Left renal pelvis (tissue), 4 donors: Measurements from ENCODE around the gene KRTAP4-11. TPM values are rescaled to one million over a fixed set of nuclear protein-coding genes. Genes with fewer than 3 reads are reported as not detected.
"Not testable (repeated sequence)": the region's sequence is repeated elsewhere in the genome, so short reads cannot be mapped to it uniquely, and the experiment has no call there.

Experiments used
- DNase-seq, 4 donors: peaks; one replicate each; pipeline ENCODE4 v3.0.0-alpha.2; 2013; ENCODE audit warnings: low read depth in 4 of 4, low spot score in 3 of 4
- polyA plus RNA-seq, 4 donors: library from polyadenylated mRNA; unstranded; fragments of 120-200 nt; gene quantifications; one replicate each; pipeline ENCODE4 v1.2.1, GENCODE V29; 2013; ENCODE audit not compliant: insufficient read length in 4 of 4

The KRTAP4-11 gene
- polyA plus RNA-seq, 4 donors = not detected

DNA sequence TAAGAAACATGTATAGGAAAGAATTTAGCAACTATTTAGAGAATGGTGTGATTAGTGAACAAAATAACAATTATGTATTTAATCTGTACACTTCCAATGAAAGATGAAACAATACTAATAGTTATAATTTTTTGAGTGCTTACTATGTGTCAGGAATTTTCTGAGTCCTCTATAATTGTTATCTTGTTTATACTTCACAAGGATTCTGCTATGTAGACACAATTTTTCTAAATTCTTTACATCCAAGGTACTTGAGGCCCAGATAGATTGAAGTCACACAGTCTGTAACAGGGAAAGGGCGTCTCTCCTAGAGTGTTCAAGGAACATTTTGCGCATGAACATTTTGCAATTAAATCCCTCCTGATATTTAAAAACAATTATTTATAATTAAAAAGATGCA lies 6.9 kb upstream of the KRTAP4-11 start:
- DNase-seq = no peak

DNA sequence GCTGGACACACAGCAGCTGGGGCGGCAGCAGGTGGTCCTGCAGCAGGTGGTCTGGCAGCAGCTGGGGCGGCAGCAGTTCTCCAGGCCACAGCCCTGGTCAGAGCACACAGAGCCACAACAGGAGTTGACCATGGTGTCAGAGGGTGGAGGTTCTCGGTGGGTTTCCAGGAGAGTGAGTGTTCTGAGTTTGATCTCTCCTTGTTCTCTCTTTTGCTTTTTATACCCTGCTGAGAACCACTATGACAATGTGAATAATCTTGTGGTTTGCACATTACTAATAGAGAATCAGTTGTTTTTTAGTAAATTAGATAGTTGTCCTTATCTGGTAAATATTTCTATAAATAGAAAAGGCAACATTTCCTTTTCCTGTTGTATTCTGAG lies 5.8 kb upstream of the KRTAP4-11 start, which contains the start of gene KRTAP4-12:
Gene KRTAP4-12, minus strand, starts transcription at position 192 of the 381 bp plus-strand sequence. Its CDS starts 60 bp downstream, at position 132.
- not testable (repeated sequence) for DNase-seq

DNA sequence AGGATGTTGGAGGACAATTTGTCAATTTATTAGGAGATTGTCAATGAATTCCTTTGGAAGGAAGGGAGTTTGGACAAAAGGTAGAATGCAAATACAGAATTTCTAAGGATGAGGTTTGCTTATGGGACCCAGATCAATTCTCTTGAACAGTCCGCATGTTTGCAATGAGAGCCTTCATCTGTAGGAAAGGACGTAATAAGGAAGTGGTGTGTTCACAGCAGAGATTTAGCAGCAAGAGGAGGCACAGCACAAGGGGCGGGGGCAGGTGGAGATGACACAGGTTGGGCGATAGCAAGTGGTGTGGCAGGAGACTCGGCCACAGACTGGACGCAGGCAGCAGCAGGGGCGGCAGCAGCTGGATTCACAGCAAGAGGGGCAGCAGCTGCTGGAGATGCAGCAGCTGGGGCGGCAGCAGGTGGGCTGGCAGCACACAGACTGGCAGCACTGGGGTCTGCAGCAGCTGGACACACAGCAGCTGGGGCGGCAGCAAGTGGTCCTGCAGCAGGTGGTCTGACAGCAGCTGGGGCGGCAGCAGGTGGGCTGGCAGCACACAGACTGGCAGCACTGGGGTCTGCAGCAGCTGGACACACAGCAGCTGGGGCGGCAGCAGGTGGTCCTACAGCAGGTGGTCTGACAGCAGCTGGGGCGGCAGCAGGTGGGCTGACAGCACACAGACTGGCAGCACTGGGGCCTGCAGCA lies 5.3 kb upstream of the KRTAP4-11 start:
- DNase-seq = not testable (repeated sequence)

DNA sequence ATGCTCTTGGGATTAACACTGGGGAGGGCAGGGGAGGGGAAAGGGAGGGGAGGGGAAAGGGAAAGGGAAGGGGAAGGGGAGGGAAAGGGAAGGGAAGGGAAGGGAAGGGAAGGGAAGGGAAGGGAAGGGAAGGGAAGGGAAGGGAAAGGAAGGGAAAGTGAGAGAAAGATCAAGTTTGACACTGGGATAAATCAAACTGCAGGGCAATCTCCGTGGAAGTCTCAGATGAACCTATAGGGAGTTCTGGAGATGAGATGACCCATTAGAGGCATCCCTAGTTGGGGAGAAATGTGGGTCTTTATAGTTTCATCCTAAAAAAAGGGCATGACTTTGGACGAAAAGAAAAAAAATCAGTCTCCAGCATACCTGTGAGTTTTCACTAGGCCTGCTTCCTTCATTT lies 3.6 kb upstream of the KRTAP4-11 start:
- no peak for DNase-seq

DNA sequence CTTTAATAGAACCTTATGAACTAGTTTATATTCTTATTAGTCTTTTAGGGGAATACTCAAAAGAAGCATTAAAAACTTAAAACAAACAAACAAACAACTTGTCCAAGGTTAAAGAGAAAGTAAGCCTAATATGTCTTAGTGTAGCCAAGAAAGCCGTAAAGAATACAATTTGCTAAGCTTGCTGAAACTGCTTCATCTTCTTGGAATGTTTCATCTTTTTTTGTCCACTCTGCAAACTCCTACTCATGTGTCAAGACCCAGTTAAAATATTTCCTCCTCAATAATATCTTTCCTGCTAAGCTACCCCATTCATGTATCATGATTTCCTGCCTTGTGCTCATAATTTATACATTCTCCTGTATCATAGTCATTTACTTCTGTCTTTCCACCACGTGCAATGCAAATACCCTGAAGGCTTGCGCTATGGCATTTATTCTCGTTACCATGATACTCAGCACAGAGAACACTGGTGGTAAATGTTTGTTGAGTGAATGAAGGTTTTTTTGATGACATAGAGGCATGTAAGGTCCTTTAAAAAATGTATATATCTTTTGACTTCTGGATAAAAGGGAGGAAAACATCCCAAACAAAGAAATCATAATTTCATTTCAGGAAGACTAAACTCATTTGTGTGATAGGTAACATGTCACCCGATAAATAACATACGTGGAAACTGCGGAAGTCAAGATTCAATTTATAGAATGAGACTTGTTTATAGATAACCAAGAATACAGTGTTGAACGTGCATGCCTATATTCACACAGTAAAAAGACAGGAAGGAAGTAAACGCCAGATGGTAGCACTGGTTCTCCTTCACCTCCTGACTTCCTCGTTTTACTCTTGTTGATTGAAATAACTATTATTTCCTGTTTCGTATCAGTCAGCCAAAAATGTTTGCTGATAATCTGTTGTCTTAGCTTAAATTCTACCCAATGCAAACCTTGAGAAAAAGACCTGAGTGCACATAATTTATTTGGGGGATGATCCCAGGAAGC lies 1.8 kb upstream of the KRTAP4-11 start:
- not testable (repeated sequence) for DNase-seq

DNA sequence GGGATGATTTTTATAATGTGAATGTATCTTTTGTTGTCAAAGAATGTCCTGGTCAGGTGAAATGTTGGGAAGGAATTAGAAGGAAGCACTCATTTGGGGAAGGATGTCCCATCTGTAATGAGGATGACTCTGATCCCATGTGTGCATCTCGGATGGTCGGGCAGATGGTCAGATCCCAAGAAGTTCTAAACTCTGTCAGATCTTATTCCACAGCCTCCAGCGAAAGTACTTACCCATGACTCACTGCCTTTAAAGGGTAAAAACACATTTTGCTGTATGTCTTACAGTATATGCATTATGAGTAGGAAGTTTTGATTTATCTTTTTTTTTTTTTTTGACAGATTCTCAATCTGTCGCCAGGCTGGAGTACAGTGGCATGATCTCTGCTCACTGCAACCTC lies 548 bp upstream of the KRTAP4-11 start:
- no peak for DNase-seq

DNA sequence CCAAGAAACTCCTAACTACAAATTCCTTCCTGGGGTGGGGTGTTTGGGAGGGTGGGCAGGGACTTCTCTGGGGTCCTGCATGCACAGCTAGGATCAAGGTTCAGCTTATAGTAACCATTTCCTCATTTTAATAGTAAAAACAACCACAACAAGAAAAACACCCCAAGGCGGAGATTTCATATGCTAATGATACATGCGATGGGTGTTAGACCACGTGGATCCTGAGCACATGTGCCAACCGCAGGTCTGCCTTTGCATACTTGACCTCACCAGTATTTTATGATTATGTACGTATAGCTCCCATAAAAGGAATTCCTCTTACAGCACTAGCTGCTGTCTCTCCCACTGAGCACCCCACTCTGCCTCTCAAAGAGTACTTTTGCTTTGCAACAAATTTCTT lies 1.9 kb downstream of the KRTAP4-11 start:
- DNase-seq = no peak

DNA sequence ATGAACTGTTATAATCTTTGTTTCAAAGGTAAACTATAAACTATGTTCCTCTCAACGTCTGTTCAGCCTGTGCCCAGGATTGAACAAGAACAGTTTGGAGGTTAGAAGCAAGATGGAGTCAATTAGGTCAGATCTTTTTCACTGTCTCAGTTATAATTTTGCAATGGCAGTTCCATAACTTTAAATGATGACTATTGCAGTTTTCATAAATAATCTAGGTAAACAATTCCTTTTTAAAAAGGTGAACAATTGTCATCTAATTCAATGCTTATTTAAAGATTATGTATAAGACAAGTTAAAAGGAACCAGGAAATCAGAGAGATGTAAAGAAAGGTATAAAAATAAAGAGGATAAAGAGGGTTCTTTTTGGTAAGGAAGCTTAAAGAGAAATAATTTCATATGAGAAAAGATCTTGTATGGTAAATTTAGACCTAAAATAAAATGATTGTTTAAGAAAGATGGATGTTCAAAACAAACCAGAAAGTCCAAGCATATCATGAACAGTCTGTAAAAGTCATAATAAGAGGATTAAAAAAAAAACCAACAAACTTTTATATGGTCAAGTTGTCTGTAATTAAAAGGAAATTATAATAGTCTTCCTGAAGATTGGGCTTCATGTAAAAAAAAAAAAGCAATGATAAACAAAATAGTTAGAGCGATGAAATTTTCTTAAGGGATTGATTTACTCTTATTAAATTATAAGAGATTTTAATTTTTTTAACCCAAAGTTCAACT lies 6.9 kb downstream of the KRTAP4-11 start:
- DNase-seq = no peak

DNA sequence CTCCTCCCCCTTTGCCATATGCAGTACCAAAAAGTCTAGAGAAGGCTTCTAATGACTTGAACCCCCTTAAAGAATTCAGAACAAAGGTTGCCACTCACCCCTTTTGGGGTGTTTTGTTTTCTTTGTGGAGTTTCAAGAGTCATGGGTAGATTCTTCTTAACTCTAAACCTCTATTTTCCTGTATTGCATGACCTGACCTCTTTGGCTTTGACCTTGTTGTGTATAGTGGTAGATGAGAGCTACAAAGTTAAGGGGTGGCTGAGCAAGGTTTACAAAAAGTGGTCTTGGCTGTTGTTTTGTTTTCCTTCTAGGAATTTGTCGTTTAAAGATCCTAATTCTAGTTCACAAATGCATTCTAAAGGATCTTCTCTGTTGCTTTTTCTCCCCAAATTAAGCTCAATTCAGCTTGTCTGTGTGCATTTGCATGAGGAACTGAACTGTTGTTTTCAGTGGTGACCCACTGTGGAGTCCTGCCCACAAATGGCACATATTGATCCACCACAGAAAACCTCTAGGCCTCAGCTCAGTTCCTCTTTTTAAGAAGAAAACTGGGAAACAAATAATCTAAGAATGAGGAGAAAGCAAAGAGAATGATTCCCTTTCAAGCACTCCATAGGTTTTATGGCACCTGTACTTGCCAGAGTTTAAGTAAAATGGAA lies 9.3 kb downstream of the KRTAP4-11 start:
- DNase-seq = not testable (repeated sequence)

DNA sequence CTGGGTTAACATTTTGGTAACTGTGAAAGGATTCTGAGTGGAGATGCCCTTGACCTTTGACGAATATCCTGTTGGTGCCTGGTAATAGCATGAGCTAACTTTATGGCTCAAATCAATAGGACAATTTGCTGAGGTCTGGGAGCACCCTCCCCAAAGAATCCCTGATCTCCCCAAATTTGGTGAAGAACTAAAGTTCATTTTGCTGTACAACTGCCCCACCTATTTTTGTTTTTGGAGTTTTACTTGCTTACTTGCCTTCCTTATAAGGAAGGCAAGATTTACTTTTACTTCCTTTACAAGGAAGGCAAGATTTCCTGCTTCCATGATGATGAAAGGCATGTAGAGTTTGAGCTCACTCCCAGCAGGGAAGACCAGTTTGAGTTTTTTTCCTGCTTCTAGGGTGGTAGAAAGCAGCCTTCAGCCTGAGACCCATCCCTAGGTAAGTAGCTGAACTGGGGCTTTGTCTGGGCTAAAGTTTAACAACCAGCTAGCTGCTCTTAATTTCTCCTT lies 10.2 kb downstream of the KRTAP4-11 start:
- no peak for DNase-seq

DNA sequence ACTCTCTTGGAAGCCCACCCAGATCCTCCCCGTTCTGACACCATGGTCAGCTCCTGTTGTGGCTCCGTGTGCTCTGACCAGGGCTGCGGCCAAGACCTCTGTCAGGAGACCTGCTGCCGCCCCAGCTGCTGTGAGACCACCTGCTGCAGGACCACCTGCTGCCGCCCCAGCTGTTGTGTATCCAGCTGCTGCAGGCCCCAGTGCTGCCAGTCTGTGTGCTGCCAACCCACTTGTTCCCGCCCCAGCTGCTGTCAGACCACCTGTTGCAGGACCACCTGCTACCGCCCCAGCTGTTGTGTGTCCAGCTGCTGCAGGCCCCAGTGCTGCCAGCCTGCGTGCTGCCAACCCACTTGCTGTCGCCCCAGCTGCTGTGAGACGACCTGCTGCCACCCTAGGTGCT lies 12.8 kb downstream of the KRTAP4-11 start, which contains the start of gene KRTAP4-9:
Gene KRTAP4-9, plus strand, starts transcription at position 43 of the 400 bp plus-strand sequence. Its CDS starts 0 bp downstream, at position 43.
- not testable (repeated sequence) for DNase-seq

DNA sequence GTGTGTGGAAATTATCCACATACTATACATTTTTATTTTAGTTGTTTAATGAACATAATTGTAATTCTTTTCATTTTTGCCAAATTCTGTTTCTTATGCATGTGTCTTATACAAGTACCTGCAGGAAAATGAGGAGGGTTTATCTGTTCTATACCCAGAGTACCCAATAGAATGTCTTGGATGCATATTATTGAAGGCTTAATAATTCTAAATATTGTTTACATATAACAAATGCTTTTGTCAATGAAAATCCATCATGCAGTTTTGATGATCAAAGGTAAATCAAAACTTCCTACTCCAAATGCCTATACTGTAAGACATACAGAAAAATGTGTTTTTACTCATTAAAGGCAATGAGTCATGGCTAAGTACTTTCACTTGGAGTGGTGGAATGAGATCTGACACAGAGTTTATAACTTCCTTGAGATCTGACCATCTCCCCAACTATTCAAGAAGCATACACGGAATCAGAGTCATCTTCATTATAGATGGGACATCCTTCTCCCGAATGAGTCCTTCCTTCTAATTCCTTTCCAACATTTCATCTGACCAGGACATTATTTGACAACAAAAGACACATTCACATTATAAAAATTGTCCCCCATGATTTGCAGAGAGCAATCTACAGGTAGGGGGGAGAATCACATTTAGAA lies 13.7 kb downstream of the KRTAP4-11 start:
- not testable (repeated sequence) for DNase-seq

DNA sequence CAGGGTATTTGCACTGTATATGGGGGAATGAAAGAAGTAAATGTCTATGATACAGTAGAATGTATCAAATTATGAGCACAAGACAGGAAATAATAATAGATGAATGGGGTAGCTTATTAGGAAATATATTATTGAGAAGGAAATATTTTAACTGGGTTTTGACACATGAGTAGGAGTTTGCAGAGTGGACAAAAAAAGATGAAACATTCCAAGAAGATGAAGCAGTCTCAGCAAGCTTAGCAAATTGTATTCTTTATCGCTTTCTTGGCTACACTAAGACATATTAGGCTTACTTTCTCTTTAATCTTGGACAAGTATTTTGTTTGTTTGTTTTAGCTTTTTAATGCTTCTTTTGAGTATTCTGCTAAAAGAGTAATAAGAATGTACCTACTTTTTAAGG lies 14.3 kb downstream of the KRTAP4-11 start:
- DNase-seq = no peak

DNA sequence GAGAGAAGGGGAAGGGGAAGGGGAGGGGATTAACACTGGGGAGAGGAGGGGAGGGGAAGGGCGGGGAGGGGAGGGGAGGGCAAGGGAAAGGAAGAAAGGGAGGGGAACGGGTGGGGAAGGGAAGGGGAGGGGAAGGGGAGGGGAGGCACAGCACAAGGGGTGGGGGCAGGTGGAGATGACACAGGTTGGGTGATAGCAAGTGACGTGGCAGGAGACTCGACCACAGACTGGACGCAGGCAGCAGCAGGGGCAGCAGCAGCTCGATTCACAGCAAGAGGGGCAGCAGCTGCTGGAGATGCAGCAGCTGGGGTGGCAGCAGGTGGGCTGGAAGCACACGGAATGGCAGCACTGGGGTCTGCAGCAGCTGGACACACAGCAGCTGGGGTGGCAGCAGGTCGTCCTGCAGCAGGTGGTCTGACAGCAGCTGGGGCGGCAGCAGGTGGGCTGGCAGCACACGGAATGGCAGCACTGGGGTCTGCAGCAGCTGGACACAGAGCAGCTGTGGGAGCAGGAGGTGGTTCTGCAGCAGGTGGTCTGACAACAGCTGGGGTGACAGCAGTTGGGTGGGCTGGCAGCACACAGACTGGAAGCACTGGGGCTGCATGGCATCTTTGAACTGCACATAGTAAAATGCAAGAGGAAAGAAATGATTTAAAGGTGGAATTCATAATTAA lies 16.4 kb downstream of the KRTAP4-11 start, which contains the start of gene KRTAP4-16:
Gene KRTAP4-16, minus strand, starts transcription at position 624 of the 674 bp plus-strand sequence. Its CDS starts 0 bp downstream, at position 624.
- DNase-seq = no peak

DNA sequence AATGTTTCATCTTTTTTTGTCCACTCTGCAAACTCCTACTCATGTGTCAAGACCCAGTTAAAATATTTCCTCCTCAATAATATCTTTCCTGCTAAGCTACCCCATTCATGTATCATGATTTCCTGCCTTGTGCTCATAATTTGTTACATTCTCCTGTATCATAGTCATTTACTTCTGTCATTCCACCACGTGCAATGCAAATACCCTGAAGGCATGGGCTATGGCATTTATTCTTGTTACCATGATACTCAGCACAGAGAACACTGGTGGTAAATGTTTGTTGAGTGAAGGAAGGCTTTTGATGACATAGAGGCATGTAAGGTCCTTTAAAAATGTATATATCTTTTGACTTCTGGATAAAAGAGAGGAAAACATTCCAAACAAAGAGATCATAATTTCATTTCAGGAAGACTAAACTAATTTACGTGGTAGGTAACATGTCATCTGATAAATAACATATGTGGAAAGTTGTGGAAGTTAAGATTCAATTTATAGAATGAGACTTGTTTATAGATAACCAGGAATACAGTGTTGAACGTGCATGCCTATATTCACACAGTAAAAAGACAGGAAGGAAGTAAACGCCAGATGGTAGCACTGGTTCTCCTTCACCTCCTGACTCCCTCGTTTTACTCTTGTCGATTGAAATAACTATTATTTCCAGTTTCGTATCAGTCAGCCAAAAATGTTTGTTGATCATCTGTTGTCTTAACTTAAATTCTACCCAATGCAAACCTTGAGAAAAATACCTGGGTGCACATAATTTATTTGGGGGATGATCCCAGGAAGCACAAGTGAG lies 18.3 kb downstream of the KRTAP4-11 start:
- not testable (repeated sequence) for DNase-seq

DNA sequence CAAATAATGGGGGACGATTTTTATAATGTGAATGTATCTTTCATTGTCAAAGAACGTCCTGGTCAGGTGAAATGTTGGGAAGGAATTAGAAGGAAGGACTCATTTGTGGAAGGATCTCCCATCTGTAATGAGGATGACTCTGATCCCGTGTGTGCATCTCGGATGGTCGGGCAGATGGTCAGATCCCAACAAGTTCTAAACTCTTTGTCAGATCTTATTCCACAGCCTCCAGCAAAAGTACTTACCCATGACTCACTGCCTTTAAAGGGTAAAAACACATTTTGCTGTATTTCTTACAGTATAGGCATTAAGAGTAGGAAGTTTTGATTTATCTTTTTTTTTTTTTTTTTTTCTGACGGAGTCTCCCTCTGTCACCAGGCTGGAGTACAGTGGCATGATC lies 19.7 kb downstream of the KRTAP4-11 start:
- no peak for DNase-seq

DNA sequence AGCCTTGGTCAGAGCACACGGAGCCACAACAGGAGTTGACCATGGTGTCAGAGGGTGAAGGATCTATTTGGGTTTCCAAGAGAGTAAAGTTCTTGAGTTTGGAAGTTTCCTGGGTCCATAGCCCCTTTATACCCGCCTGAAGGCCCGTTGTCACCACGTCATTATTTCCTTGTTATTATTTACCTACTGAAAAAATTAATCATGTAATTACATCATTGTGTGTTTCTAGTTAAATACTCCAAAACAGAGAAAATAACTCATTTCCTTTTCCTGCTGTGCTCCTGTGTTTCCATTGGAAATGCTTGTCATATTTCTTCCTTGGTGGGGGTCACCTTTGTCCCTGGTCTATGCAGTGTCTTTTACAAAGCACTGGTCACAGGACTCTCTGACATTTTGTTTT lies 20.1 kb downstream of the KRTAP4-11 start, which contains the start of gene KRTAP4-8:
Gene KRTAP4-8, minus strand, starts transcription at position 101 of the 400 bp plus-strand sequence. Its CDS starts 58 bp downstream, at position 43.
- no peak for DNase-seq

DNA sequence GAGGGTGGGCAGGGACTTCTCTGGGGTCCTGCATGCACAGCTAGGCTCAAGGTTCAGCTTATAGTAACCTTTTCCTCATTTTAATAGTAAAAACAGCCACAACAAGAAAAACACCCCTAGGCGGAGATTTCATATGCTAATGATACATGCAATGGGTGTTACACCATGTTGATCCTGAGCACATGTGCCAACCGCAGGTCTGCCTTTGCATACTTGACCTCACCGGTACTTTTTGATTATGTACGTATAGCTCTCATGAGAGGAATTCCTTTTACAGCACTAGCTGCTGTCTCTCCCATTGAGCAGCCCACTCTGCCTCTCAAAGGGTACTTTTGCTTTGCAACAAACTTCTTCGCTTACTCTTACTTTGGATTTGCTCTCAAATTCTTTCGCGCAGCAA lies 22.1 kb downstream of the KRTAP4-11 start:
- no peak for DNase-seq
